Measurements from ENCODE around the gene VAT1. TPM values are rescaled to one million over a fixed set of nuclear protein-coding genes. Genes with fewer than 3 reads are reported as not detected.

Gene VAT1
- total and polyA plus RNA-seq, 2 of the 13 experiments (the other 11 are each of a cell fraction or from before 2014, with no cell fraction given): 143 to 205 TPM

- TF ChIP-seq HNF1A (IDR thresholded peaks at IDR 0.05; ENCODE audit: low read depth): no peak
- TF ChIP-seq HNF1A (CRISPR knock-in tag; IDR thresholded peaks at IDR 0.05; ENCODE audit: borderline replicate concordance): no peak
- TF ChIP-seq ZNF496 (CRISPR knock-in tag; IDR thresholded peaks at IDR 0.05; ENCODE audit: insufficient replicate concordance): no peak
- TF ChIP-seq CREBL2 (CRISPR knock-in tag; IDR thresholded peaks at IDR 0.05; ENCODE audit: borderline replicate concordance): no peak
- no peak for TF ChIP-seq ZNF614 (CRISPR knock-in tag; IDR thresholded peaks at IDR 0.05; ENCODE audit: borderline replicate concordance)
- no peak for TF ChIP-seq MAZ (IDR thresholded peaks at IDR 0.05; ENCODE audit: borderline replicate concordance, low read depth, low read length)
- TF ChIP-seq MAZ (CRISPR knock-in tag; IDR thresholded peaks at IDR 0.05; ENCODE audit: low read depth): no peak
- TF ChIP-seq SKIL (CRISPR knock-in tag; IDR thresholded peaks at IDR 0.05; ENCODE audit: borderline replicate concordance): no peak
- no peak for TF ChIP-seq LCORL (IDR thresholded peaks at IDR 0.05)
- no peak for TF ChIP-seq LCORL (CRISPR knock-in tag; IDR thresholded peaks at IDR 0.05)
- TF ChIP-seq ZNF782 (CRISPR knock-in tag; IDR thresholded peaks at IDR 0.05; ENCODE audit: borderline replicate concordance): no peak
- TF ChIP-seq ZBTB40 (IDR thresholded peaks at IDR 0.05): no peak
- TF ChIP-seq ZBTB40 (CRISPR knock-in tag; IDR thresholded peaks at IDR 0.05): no peak
These were observed 10.3 kb downstream of the VAT1 start (continued) for GRCh38 chr17:43011728-43012472.
